ENCODE data around the gene PBXIP1. TPM values are rescaled to one million over a fixed set of nuclear protein-coding genes. Genes with fewer than 3 reads are reported as not detected.

Gene PBXIP1
- total RNA-seq, 4 donors from 2014 or later = 205 to 371 (median 283) TPM

GRCh38 chr1:155000726-155001424, 45.0 kb upstream of the PBXIP1 start:
- TF ChIP-seq EP300 (IDR thresholded peaks at IDR 0.05) (no peak), POLR2A (IDR thresholded peaks at IDR 0.05) (peak; percentile 57 to 60), POLR2AphosphoS5 (IDR thresholded peaks at IDR 0.05) (peak; percentile 63), CTCF (IDR thresholded peaks at IDR 0.05) (peak in 3 of 4 experiments; percentile 15 to 30 (median 28))
- ATAC-seq = peak; percentile 63
- H3K27me3 ChIP-seq = no peaks in the 10 kb centered on the region
- peak overlapping the region; percentile 88 to 97 (median 96) for H3K27ac ChIP-seq
- H3K9me3 ChIP-seq = no peaks in the 10 kb centered on the region
- H3K4me1 ChIP-seq = peaks cover 6 to 45% (median 30%) of the 10 kb centered on the region in 3 donors
- 0% methylated on average over 2 of the region's 43 CpGs; no CpG with 5 or more reads in 1 of the 2 donors for WGBS, 2 donors (ENCODE audit: low coverage in 1 of 2)
- peak overlapping the region; percentile 76 to 89 for H3K4me3 ChIP-seq
- H3K36me3 ChIP-seq = no peaks in the 10 kb centered on the region

- no peak for TF ChIP-seq POLR2A (IDR thresholded peaks at IDR 0.05)
- TF ChIP-seq EP300 (IDR thresholded peaks at IDR 0.05) = no peak
- TF ChIP-seq POLR2AphosphoS5 (IDR thresholded peaks at IDR 0.05) = no peak
- no peak for TF ChIP-seq CTCF (IDR thresholded peaks at IDR 0.05)
- H3K9me3 ChIP-seq = no peaks in the 10 kb centered on the region
- no peaks in the 10 kb centered on the region for H3K27me3 ChIP-seq
- no peak for ATAC-seq
- WGBS, 2 donors (ENCODE audit: low coverage in 1 of 2) = no CpG with 5 or more reads among the region's 13 CpGs
- H3K27ac ChIP-seq = peak overlapping the region; percentile 88 to 97 (median 96)
- no peaks in the 10 kb centered on the region for H3K36me3 ChIP-seq
- H3K4me3 ChIP-seq = peak overlapping the region; percentile 76 to 89
- H3K4me1 ChIP-seq = peaks cover 6 to 45% (median 26%) of the 10 kb centered on the region in 3 donors
Observed at GRCh38 chr1:155000411-155000725, 44.5 kb upstream of the PBXIP1 start.

- H3K4me1 ChIP-seq = peaks cover 6 to 44% (median 20%) of the 10 kb centered on the region in 3 donors
- WGBS, 2 donors (ENCODE audit: low coverage in 1 of 2) = 1 to 4% methylated on average over 14 to 15 of the region's 50 CpGs
- TF ChIP-seq POLR2AphosphoS5 (IDR thresholded peaks at IDR 0.05) = no peak
- H3K4me3 ChIP-seq = peak overlapping the region; percentile 76 to 89
- H3K36me3 ChIP-seq = no peaks in the 10 kb centered on the region
- H3K27ac ChIP-seq = peak overlapping the region; percentile 88 to 97 (median 96)
- H3K9me3 ChIP-seq = no peaks in the 10 kb centered on the region
- no peaks in the 10 kb centered on the region for H3K27me3 ChIP-seq
- no peak for ATAC-seq
Observed at GRCh38 chr1:154999571-155000410, 43.9 kb upstream of the PBXIP1 start.

GRCh38 chr1:154998818-154999570, 43.1 kb upstream of the PBXIP1 start:
- peaks cover 3 to 38% (median 13%) of the 10 kb centered on the region in 3 donors for H3K4me1 ChIP-seq
- 18 to 34% methylated on average over 10 to 16 of the region's 40 CpGs for WGBS, 2 donors (ENCODE audit: low coverage in 1 of 2)
- H3K27me3 ChIP-seq = no peaks in the 10 kb centered on the region
- H3K36me3 ChIP-seq = no peaks in the 10 kb centered on the region
- peak overlapping the region; percentile 88 to 97 (median 96) for H3K27ac ChIP-seq
- peak overlapping the region; percentile 29 to 76 for H3K4me3 ChIP-seq
- no peaks in the 10 kb centered on the region for H3K9me3 ChIP-seq
- ATAC-seq = no peak
- TF ChIP-seq CTCF (IDR thresholded peaks at IDR 0.05) (peak in 3 of 4 experiments; percentile 79 to 83 (median 81)), POLR2A (IDR thresholded peaks at IDR 0.05) (no peak), EP300 (IDR thresholded peaks at IDR 0.05) (no peak)

GRCh38 chr1:154998201-154998780, 42.4 kb upstream of the PBXIP1 start:
- Histone ChIP-seq H3K27ac (peak overlapping the region in 2 of 4 donors; percentile 88 to 97), H3K4me1 (peaks cover 3 to 37% (median 13%) of the 10 kb centered on the region in 3 donors), H3K27me3 (no peaks in the 10 kb centered on the region), H3K36me3 (peaks cover 0 to under 1% of the 10 kb centered on the region in 2 donors), H3K9me3 (no peaks in the 10 kb centered on the region), H3K4me3 (no peak overlapping the region)
- 72 to 78% methylated on average over 4 to 13 of the region's 16 CpGs for WGBS, 2 donors (ENCODE audit: low coverage in 1 of 2)
- TF ChIP-seq POLR2AphosphoS5 (IDR thresholded peaks at IDR 0.05) = no peak
- TF ChIP-seq EP300 (IDR thresholded peaks at IDR 0.05) = no peak
- no peak for TF ChIP-seq CTCF (IDR thresholded peaks at IDR 0.05)
- TF ChIP-seq POLR2A (IDR thresholded peaks at IDR 0.05) = no peak
- no peak for ATAC-seq
